ENCODE measurements around the gene THY1.
A peak's percentile ranks its signal among the peaks of the same experiment; 100 is the strongest.
"Not testable (repeated sequence)": the region's sequence is repeated elsewhere in the genome, so short reads cannot be mapped to it uniquely, and the experiment has no call there.

The THY1 gene

DNA sequence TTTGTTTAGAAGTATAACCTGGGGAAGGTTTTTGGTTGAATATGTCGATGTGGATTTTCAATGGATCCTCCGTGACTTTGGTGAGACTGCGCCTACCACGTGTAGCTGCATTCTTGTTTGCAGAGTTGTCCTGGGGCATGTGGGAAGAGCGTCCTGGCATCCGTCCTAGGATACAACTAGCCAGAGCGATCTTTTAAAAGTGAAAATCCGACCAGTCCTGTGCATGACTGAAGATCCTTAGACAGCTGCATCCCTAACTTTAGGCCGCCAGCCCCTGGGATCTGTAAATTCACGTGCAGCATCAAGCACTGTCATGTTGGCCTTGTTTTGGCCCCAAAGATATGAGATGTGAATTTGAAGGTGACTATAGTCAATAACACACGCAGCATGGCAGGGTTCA lies 22.4 kb upstream of the THY1 start:
- no peak for DNase-seq

- DNase-seq, result no peak
These were observed 18.9 kb upstream of the THY1 start for GRCh38 chr11:119441898-119442243.

DNA sequence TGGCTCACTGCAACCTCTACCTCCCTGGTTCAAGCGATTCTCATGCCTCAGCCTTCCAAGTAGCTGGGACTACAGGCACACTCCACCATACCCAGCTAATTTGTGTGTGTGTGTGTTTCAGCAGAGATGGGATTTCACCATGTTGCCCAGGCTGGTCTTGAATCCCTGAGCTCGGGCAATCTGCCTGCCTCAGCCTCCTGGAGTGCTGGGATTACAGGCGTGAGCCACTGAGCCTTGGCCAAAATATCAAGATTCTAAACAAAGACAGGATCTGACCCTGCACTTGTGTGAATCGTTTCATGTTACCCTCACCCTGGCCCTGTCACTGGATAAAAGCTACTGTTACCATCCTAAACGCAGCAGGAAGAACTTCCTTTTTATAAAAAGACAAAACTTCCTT lies 15.6 kb upstream of the THY1 start:
- DNase-seq, result no peak

- not testable (repeated sequence) for DNase-seq
These were observed 14.5 kb upstream of the THY1 start for GRCh38 chr11:119437521-119437920.

GRCh38 chr11:119436711-119437110 lies 13.7 kb upstream of the THY1 start:
- DNase-seq, result no peak

GRCh38 chr11:119436093-119436492 lies 13.1 kb upstream of the THY1 start:
- no peak for DNase-seq

GRCh38 chr11:119434591-119435330 lies 11.8 kb upstream of the THY1 start:
- DNase-seq, result no peak

DNA sequence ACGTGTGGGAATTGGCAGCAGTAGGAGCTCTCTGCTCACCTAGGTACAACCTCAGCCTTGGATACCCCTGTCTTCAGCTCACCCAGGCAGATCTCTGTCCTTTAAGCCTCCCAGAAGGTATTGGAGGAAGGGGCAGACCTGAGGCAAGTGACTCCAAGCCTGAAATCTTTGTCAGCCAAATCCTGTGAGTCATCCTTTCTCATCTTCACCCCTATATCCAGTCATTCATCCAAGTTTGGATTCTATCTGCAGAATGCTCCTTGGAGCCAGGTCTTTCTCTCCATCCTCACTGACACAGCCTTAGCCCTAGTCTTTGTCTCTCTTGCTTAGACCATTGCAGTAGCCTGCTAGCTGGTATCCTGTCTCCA lies 10.4 kb upstream of the THY1 start:
- DNase-seq, result no peak

GRCh38 chr11:119432484-119433357 lies 9.7 kb upstream of the THY1 start:
- DNase-seq, result peak; percentile 68

DNA sequence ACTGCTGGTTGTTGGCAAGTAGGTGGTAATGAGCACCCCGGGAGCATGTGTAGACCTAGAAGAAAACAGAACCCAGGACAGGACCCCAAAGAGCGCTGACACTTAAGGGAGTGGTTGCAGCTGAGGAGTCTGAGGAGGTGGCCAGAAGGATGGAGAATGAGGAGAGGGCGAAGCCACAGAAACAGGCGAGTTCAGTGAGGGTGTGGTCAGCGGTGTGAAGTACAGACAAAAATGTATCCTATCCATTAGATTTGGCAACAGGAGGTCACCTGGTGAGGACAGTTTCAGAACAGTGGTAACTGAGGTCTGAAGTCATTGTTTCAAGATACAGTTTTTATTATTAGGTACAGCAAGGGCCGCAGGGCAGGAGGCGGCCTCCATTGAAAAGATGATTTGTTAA lies 8.6 kb upstream of the THY1 start:
- DNase-seq, result no peak

- no peak for DNase-seq
These were observed 4.3 kb upstream of the THY1 start for GRCh38 chr11:119427279-119427678.

GRCh38 chr11:119426142-119426541 lies 3.2 kb upstream of the THY1 start:
- no peak for DNase-seq

- no peak for DNase-seq
These were observed 1.8 kb upstream of the THY1 start for GRCh38 chr11:119424775-119425174.

DNA sequence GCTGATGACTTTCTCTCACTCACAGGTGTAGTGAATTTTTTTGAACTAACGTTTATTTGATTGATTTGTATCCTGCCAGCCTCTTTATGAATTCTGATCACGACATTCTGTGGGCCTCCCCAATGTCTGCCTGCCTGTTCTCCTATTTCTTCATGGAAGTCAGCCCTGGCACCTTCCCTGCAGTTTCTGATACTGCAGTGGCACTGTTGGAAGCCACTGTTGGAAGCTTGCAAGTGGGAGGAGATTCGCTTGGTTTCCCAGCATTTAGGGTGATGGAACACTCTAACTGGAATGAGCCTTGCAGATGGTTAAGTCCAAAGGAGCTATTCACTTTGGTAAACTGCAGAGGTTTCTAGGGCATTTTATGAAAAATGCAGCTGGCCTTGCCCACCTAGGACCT lies 1.3 kb upstream of the THY1 start:
- DNase-seq, result no peak

GRCh38 chr11:119423509-119424254 lies 710 bp upstream of the THY1 start:
- DNase-seq, result no peak

DNA sequence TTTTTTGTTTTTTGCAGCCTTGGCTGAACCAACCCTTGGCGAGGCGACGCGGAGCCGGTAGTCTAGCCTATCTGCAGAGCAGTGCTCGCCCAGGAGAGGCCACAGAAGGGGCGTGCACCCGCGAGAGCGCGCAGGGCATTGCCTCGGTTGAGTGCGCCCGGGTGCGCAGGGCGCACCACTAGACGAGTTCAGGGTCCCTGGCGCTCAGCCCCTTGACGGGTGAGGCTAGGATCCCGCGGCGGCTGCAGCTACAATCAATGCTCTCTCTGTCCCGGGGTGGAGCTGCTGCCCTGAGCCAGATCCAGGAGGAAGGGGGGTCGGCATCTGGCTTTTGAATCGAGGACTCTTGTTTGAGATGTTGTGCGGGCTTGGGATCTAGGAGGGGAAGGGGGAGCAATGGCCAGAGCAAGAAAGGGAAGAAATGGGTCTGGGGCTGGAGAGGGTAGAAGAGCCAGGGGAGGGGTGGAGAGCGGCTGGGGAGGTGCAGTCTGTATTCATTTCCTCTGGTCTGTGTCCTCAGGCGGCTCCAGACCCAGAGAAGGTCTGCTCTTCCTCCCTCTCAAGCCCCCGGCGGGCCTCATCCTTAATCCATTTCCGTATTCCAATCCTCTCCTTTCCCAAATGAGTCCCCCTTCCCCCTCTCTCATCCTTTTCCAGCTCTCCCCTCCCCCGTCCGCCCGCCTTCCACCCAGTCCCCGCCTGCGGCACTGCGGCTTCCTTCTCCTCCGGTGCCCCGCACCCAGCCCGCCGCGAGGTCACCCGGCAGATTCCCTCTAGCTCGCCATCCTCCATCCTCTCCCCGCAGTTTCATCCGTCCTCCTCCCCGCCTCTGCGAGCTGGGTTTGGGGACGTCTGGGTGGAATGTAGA lies 797 bp downstream of the THY1 start:
- DNase-seq, result peak; percentile 81

GRCh38 chr11:119421351-119421750 lies 1.6 kb downstream of the THY1 start:
- DNase-seq, result no peak

GRCh38 chr11:119420631-119421030 lies 2.3 kb downstream of the THY1 start:
- DNase-seq, result no peak

DNA sequence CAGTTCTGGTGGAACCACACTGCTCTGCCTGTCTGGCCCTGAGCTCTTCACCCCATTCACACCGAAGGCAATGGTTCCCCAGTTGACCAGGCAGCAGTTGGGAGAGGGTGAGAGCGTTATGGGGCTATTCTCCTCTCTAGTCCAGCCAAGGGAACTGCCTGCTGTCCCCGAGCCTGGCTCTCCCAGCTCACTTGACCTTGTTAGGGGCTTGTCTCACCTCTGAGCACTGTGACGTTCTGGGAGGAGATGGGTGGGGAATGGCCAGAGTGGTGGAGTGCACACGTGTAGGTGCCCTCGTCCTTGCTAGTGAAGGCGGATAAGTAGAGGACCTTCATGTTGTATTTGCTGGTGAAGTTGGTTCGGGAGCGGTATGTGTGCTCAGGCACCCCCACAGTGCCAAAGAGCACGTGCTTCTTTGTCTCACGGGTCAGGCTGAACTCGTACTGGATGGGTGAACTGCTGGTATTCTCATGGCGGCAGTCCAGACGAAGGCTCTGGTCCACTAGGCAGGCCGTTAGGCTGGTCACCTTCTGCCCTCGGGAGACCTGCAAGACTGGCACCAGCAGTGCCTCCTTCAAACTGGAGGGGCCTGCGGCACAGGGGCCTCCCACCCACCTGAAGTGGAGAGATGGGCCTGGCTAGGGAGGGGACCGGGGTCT lies 3.0 kb downstream of the THY1 start:
- no peak for DNase-seq

GRCh38 chr11:119419246-119419645 lies 3.7 kb downstream of the THY1 start:
- no peak for DNase-seq

DNA sequence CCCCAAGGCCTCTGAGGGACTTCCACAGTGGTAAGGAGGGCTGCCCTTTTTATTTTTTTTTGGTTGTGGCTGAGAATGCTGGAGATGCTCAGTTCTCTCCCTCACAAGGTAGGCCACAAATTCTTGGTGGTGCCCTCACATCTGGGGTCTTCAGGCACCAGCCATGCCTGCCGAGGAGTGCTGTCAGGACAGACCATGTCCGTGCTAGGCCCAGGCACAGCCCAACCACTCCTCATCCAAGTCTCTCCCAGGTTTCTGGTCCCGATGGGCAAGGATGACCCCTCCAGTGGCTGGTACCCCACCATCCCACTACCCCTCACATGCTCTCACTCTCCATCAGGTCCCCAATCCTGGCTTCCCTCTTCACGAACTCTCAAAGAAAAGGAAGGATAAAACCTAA lies 4.2 kb downstream of the THY1 start:
- no peak for DNase-seq

Measured in left hindlimb (tissue), 1 donor.